ENCODE measurements around the gene TBC1D30.

The TBC1D30 gene

GRCh38 chr12:64895526-64895925 is 71.1 kb downstream of the TBC1D30 start:
- no peaks in the 10 kb centered on the region for H3K27me3 ChIP-seq (ENCODE audit: insufficient read depth, low read length)
- H3K9ac ChIP-seq (ENCODE audit: low read depth, low read length): no peak overlapping the region
- H3K27ac ChIP-seq (ENCODE audit: low read length): no peak overlapping the region
- no peak overlapping the region for H3K4me3 ChIP-seq (ENCODE audit: low read length)
- no peaks in the 10 kb centered on the region for H3K36me3 ChIP-seq (ENCODE audit: insufficient read depth, low read depth, low read length)
- peaks cover 2% of the 10 kb centered on the region; the same call in 1 of the 2 replicates for H3K4me1 ChIP-seq (ENCODE audit: insufficient read depth, low read length)
- no peaks in the 10 kb centered on the region for H3K9me3 ChIP-seq (ENCODE audit: insufficient read depth, low read depth, low read length)

GRCh38 chr12:64900540-64900939 is 76.1 kb downstream of the TBC1D30 start:
- Histone ChIP-seq H3K9me3 (ENCODE audit: insufficient read depth, low read depth, low read length) (no peaks in the 10 kb centered on the region), H3K27me3 (ENCODE audit: insufficient read depth, low read length) (no peaks in the 10 kb centered on the region), H3K4me3 (ENCODE audit: low read length) (no peak overlapping the region), H3K36me3 (ENCODE audit: insufficient read depth, low read depth, low read length) (no peaks in the 10 kb centered on the region), H3K27ac (ENCODE audit: low read length) (no peak overlapping the region), H3K4me1 (ENCODE audit: insufficient read depth, low read length) (no peaks in the 10 kb centered on the region), H3K9ac (ENCODE audit: low read depth, low read length) (no peak overlapping the region)

GRCh38 chr12:64903479-64904152 is 79.2 kb downstream of the TBC1D30 start:
- no peak overlapping the region for H3K27ac ChIP-seq (ENCODE audit: low read length)
- no peaks in the 10 kb centered on the region for H3K27me3 ChIP-seq (ENCODE audit: insufficient read depth, low read length)
- H3K36me3 ChIP-seq (ENCODE audit: insufficient read depth, low read depth, low read length): no peaks in the 10 kb centered on the region
- H3K9me3 ChIP-seq (ENCODE audit: insufficient read depth, low read depth, low read length): no peaks in the 10 kb centered on the region
- no peaks in the 10 kb centered on the region for H3K4me1 ChIP-seq (ENCODE audit: insufficient read depth, low read length)
- no peak overlapping the region for H3K4me3 ChIP-seq (ENCODE audit: low read length)
- no peak overlapping the region for H3K9ac ChIP-seq (ENCODE audit: low read depth, low read length)

GRCh38 chr12:64907097-64907496 is 82.7 kb downstream of the TBC1D30 start:
- Histone ChIP-seq H3K9ac (ENCODE audit: low read depth, low read length) (no peak overlapping the region), H3K4me3 (ENCODE audit: low read length) (no peak overlapping the region), H3K4me1 (ENCODE audit: insufficient read depth, low read length) (no peaks in the 10 kb centered on the region), H3K36me3 (ENCODE audit: insufficient read depth, low read depth, low read length) (no peaks in the 10 kb centered on the region), H3K27ac (ENCODE audit: low read length) (no peak overlapping the region), H3K27me3 (ENCODE audit: insufficient read depth, low read length) (no peaks in the 10 kb centered on the region), H3K9me3 (ENCODE audit: insufficient read depth, low read depth, low read length) (no peaks in the 10 kb centered on the region)

- no peak overlapping the region for H3K9ac ChIP-seq (ENCODE audit: low read depth, low read length)
- H3K4me1 ChIP-seq (ENCODE audit: insufficient read depth, low read length): no peaks in the 10 kb centered on the region
- no peaks in the 10 kb centered on the region for H3K36me3 ChIP-seq (ENCODE audit: insufficient read depth, low read depth, low read length)
- no peak overlapping the region for H3K4me3 ChIP-seq (ENCODE audit: low read length)
- H3K27me3 ChIP-seq (ENCODE audit: insufficient read depth, low read length): no peaks in the 10 kb centered on the region
- no peaks in the 10 kb centered on the region for H3K9me3 ChIP-seq (ENCODE audit: insufficient read depth, low read depth, low read length)
- no peak overlapping the region for H3K27ac ChIP-seq (ENCODE audit: low read length)
Observed at GRCh38 chr12:64909124-64909523, 84.7 kb downstream of the TBC1D30 start.

- H3K9ac ChIP-seq (ENCODE audit: low read depth, low read length): no peak overlapping the region
Observed at GRCh38 chr12:64911081-64911480, 86.6 kb downstream of the TBC1D30 start.

GRCh38 chr12:64911912-64912311 is 87.5 kb downstream of the TBC1D30 start:
- Histone ChIP-seq H3K4me1 (ENCODE audit: insufficient read depth, low read length) (no peaks in the 10 kb centered on the region), H3K36me3 (ENCODE audit: insufficient read depth, low read depth, low read length) (no peaks in the 10 kb centered on the region), H3K4me3 (ENCODE audit: low read length) (no peak overlapping the region), H3K27ac (ENCODE audit: low read length) (no peak overlapping the region), H3K27me3 (ENCODE audit: insufficient read depth, low read length) (no peaks in the 10 kb centered on the region), H3K9ac (ENCODE audit: low read depth, low read length) (no peak overlapping the region), H3K9me3 (ENCODE audit: insufficient read depth, low read depth, low read length) (no peaks in the 10 kb centered on the region)

More at GRCh38 chr12:64911081-64911480, 86.6 kb downstream of the TBC1D30 start:
- Histone ChIP-seq H3K9me3 (ENCODE audit: insufficient read depth, low read depth, low read length) (no peaks in the 10 kb centered on the region), H3K4me1 (ENCODE audit: insufficient read depth, low read length) (no peaks in the 10 kb centered on the region), H3K27ac (ENCODE audit: low read length) (no peak overlapping the region), H3K27me3 (ENCODE audit: insufficient read depth, low read length) (no peaks in the 10 kb centered on the region), H3K4me3 (ENCODE audit: low read length) (no peak overlapping the region), H3K36me3 (ENCODE audit: insufficient read depth, low read depth, low read length) (no peaks in the 10 kb centered on the region)

- H3K4me3 ChIP-seq (ENCODE audit: low read length): no peak overlapping the region
- no peak overlapping the region for H3K9ac ChIP-seq (ENCODE audit: low read depth, low read length)
- no peaks in the 10 kb centered on the region for H3K36me3 ChIP-seq (ENCODE audit: insufficient read depth, low read depth, low read length)
- H3K27me3 ChIP-seq (ENCODE audit: insufficient read depth, low read length): no peaks in the 10 kb centered on the region
- H3K27ac ChIP-seq (ENCODE audit: low read length): no peak overlapping the region
- no peaks in the 10 kb centered on the region for H3K9me3 ChIP-seq (ENCODE audit: insufficient read depth, low read depth, low read length)
- H3K4me1 ChIP-seq (ENCODE audit: insufficient read depth, low read length): no peaks in the 10 kb centered on the region
Observed at GRCh38 chr12:64912516-64913255, 88.2 kb downstream of the TBC1D30 start.

- Histone ChIP-seq H3K9ac (ENCODE audit: low read depth, low read length) (no peak overlapping the region), H3K9me3 (ENCODE audit: insufficient read depth, low read depth, low read length) (no peaks in the 10 kb centered on the region), H3K4me3 (ENCODE audit: low read length) (no peak overlapping the region), H3K27me3 (ENCODE audit: insufficient read depth, low read length) (no peaks in the 10 kb centered on the region), H3K36me3 (ENCODE audit: insufficient read depth, low read depth, low read length) (no peaks in the 10 kb centered on the region), H3K4me1 (ENCODE audit: insufficient read depth, low read length) (no peaks in the 10 kb centered on the region), H3K27ac (ENCODE audit: low read length) (no peak overlapping the region)
Observed at GRCh38 chr12:64915242-64915641, 90.8 kb downstream of the TBC1D30 start.

GRCh38 chr12:64916411-64917261 is 92.2 kb downstream of the TBC1D30 start:
- no peak overlapping the region for H3K9ac ChIP-seq (ENCODE audit: low read depth, low read length)
- H3K27ac ChIP-seq (ENCODE audit: low read length): no peak overlapping the region
- no peaks in the 10 kb centered on the region for H3K36me3 ChIP-seq (ENCODE audit: insufficient read depth, low read depth, low read length)
- H3K4me3 ChIP-seq (ENCODE audit: low read length): no peak overlapping the region
- no peaks in the 10 kb centered on the region for H3K9me3 ChIP-seq (ENCODE audit: insufficient read depth, low read depth, low read length)
- H3K27me3 ChIP-seq (ENCODE audit: insufficient read depth, low read length): no peaks in the 10 kb centered on the region
- no peaks in the 10 kb centered on the region for H3K4me1 ChIP-seq (ENCODE audit: insufficient read depth, low read length)

GRCh38 chr12:64918344-64918743 is 93.9 kb downstream of the TBC1D30 start:
- Histone ChIP-seq H3K4me3 (ENCODE audit: low read length) (no peak overlapping the region), H3K36me3 (ENCODE audit: insufficient read depth, low read depth, low read length) (no peaks in the 10 kb centered on the region), H3K27me3 (ENCODE audit: insufficient read depth, low read length) (no peaks in the 10 kb centered on the region), H3K9ac (ENCODE audit: low read depth, low read length) (no peak overlapping the region), H3K27ac (ENCODE audit: low read length) (no peak overlapping the region), H3K4me1 (ENCODE audit: insufficient read depth, low read length) (peaks cover under 1% of the 10 kb centered on the region; the same call in 1 of the 2 replicates), H3K9me3 (ENCODE audit: insufficient read depth, low read depth, low read length) (no peaks in the 10 kb centered on the region)
